NCI-H774 (cell line): ENCODE data around the gene TTC39C.

Experiments
- DNase-seq: peaks from one replicate; lab custom pipeline; 2025; lab: John Stamatoyannopoulos, UW

Gene TTC39C

GRCh38 chr18:24086082-24086481, 71.5 kb downstream of the TTC39C start:
- peak; percentile 79 for DNase-seq

- DNase-seq, result peak; percentile 9
These were observed 74.5 kb downstream of the TTC39C start for GRCh38 chr18:24089076-24089475.

- no peak for DNase-seq
These were observed 75.2 kb downstream of the TTC39C start for GRCh38 chr18:24089515-24090337.

GRCh38 chr18:24090876-24091275, 76.3 kb downstream of the TTC39C start:
- no peak for DNase-seq

- DNase-seq, result no peak
These were observed 80.0 kb downstream of the TTC39C start for GRCh38 chr18:24094561-24094960.

GRCh38 chr18:24095976-24096375, 81.4 kb downstream of the TTC39C start:
- DNase-seq, result no peak

GRCh38 chr18:24103320-24104021, 88.9 kb downstream of the TTC39C start:
- no peak for DNase-seq

- no peak for DNase-seq
These were observed 89.9 kb downstream of the TTC39C start for GRCh38 chr18:24104486-24104885.

GRCh38 chr18:24108641-24109040, 94.1 kb downstream of the TTC39C start:
- no peak for DNase-seq

- no peak for DNase-seq
These were observed 97.4 kb downstream of the TTC39C start for GRCh38 chr18:24111936-24112335.

- DNase-seq, result no peak
These were observed 97.9 kb downstream of the TTC39C start for GRCh38 chr18:24112464-24112863.

GRCh38 chr18:24112874-24113615, 98.5 kb downstream of the TTC39C start:
- peak; percentile 7 for DNase-seq

GRCh38 chr18:24114924-24115549, 100.5 kb downstream of the TTC39C start:
- no peak for DNase-seq

GRCh38 chr18:24115628-24116027, 101.1 kb downstream of the TTC39C start:
- DNase-seq, result no peak

GRCh38 chr18:24118750-24119577, 104.4 kb downstream of the TTC39C start:
- DNase-seq, result peak; percentile 61

GRCh38 chr18:24120676-24121075, 106.1 kb downstream of the TTC39C start:
- no peak for DNase-seq

GRCh38 chr18:24121625-24122024, 107.1 kb downstream of the TTC39C start:
- DNase-seq, result no peak

GRCh38 chr18:24126155-24126961, 111.8 kb downstream of the TTC39C start:
- peak; percentile 36 for DNase-seq

- no peak for DNase-seq
These were observed 113.2 kb downstream of the TTC39C start for GRCh38 chr18:24127735-24128134.

GRCh38 chr18:24128700-24129099, 114.1 kb downstream of the TTC39C start:
- no peak for DNase-seq
